ENCODE measurements around the gene GJB3.

The GJB3 gene

GRCh38 chr1:34747638-34747941, 33.4 kb upstream of the GJB3 start:
- Histone ChIP-seq H3K23ac (ENCODE audit: low read length in 2 of 2) (no peak overlapping the region), H2AK5ac (ENCODE audit: low read length, severe bottlenecking) (no peak overlapping the region), H3K14ac (ENCODE audit: low read length in 2 of 2) (no peak overlapping the region), H3K4me2 (ENCODE audit: low read length, poor library complexity, severe bottlenecking) (no peak overlapping the region), H3K79me1 (replicated peaks; ENCODE audit: low read length, poor library complexity, severe bottlenecking) (no peaks in the 10 kb centered on the region), H3K18ac (ENCODE audit: low read depth in 1 of 2, low read length in 2 of 2) (no peak overlapping the region), H2BK12ac (ENCODE audit: low read length in 2 of 2) (no peak overlapping the region), H3K9me3 (ENCODE audit: control insufficient read depth, low read length) (peaks cover under 1% of the 10 kb centered on the region), H2AFZ (ENCODE audit: low read depth, low read length) (no peak overlapping the region), H4K91ac (ENCODE audit: low read length) (no peak overlapping the region), H4K8ac (ENCODE audit: low read length) (no peak overlapping the region), H3K4ac (ENCODE audit: low read depth in 1 of 2, low read length in 2 of 2) (no peak overlapping the region), H3K4me3 (ENCODE audit: insufficient read depth in 1 of 2, low read depth in 1 of 2, low read length in 2 of 2) (no peak overlapping the region), H3K4me1 (ENCODE audit: control insufficient read depth, insufficient read depth, low read depth, low read length) (no peaks in the 10 kb centered on the region), H3K36me3 (ENCODE audit: control insufficient read depth in 1 of 2, insufficient read depth in 2 of 2, low read depth in 1 of 2, low read length in 2 of 2) (no peaks in the 10 kb centered on the region), H2BK15ac (ENCODE audit: low read depth, poor library complexity, severe bottlenecking) (no peak overlapping the region), H2BK120ac (ENCODE audit: low read depth, low read length) (no peak overlapping the region), H3K27me3 (ENCODE audit: control insufficient read depth in 1 of 2, insufficient read depth in 1 of 2, low read length in 2 of 2) (peaks cover 4 to 73% of the 10 kb centered on the region in 2 experiments), H3K9ac (ENCODE audit: low read length) (no peak overlapping the region), H3K27ac (ENCODE audit: low read length, poor library complexity, severe bottlenecking) (no peak overlapping the region), H2BK5ac (ENCODE audit: low read depth, low read length, poor library complexity, severe bottlenecking) (no peak overlapping the region)
- DNase-seq = no peak
- WGBS = 71% methylated on average over 6 of the region's 6 CpGs

GRCh38 chr1:34749992-34750391, 31.0 kb upstream of the GJB3 start:
- 41% methylated on average over 8 of the region's 8 CpGs for WGBS
- no peak overlapping the region for H3K27ac ChIP-seq (ENCODE audit: low read length, poor library complexity, severe bottlenecking)

GRCh38 chr1:34750610-34751009, 30.4 kb upstream of the GJB3 start:
- no peak overlapping the region for H3K4ac ChIP-seq (ENCODE audit: low read depth in 1 of 2, low read length in 2 of 2)
- no peak overlapping the region for H3K27ac ChIP-seq (ENCODE audit: low read length, poor library complexity, severe bottlenecking)
- no peaks in the 10 kb centered on the region for H3K4me1 ChIP-seq (ENCODE audit: control insufficient read depth, insufficient read depth, low read depth, low read length)
- no peak for DNase-seq
- no peak overlapping the region for H2BK120ac ChIP-seq (ENCODE audit: low read depth, low read length)
- no peak overlapping the region for H2BK12ac ChIP-seq (ENCODE audit: low read length in 2 of 2)
- WGBS = 74% methylated on average over 5 of the region's 5 CpGs
- no peak overlapping the region for H2BK15ac ChIP-seq (ENCODE audit: low read depth, poor library complexity, severe bottlenecking)
- H3K23ac ChIP-seq (ENCODE audit: low read length in 2 of 2) = no peak overlapping the region
- H3K14ac ChIP-seq (ENCODE audit: low read length in 2 of 2) = no peak overlapping the region
- H4K91ac ChIP-seq (ENCODE audit: low read length) = no peak overlapping the region
- no peak overlapping the region for H3K9ac ChIP-seq (ENCODE audit: low read length)
- no peak overlapping the region for H3K18ac ChIP-seq (ENCODE audit: low read depth in 1 of 2, low read length in 2 of 2)
- H3K4me2 ChIP-seq (ENCODE audit: low read length, poor library complexity, severe bottlenecking) = no peak overlapping the region
- peaks cover 11% of the 10 kb centered on the region for H3K9me3 ChIP-seq (ENCODE audit: control insufficient read depth, low read length)
- H2AK5ac ChIP-seq (ENCODE audit: low read length, severe bottlenecking) = no peak overlapping the region
- no peak overlapping the region for H2BK5ac ChIP-seq (ENCODE audit: low read depth, low read length, poor library complexity, severe bottlenecking)
- H4K8ac ChIP-seq (ENCODE audit: low read length) = no peak overlapping the region
- no peaks in the 10 kb centered on the region for H3K36me3 ChIP-seq (ENCODE audit: control insufficient read depth in 1 of 2, insufficient read depth in 2 of 2, low read depth in 1 of 2, low read length in 2 of 2)
- H3K27me3 ChIP-seq (ENCODE audit: control insufficient read depth in 1 of 2, insufficient read depth in 1 of 2, low read length in 2 of 2) = peaks cover 0 to 63% of the 10 kb centered on the region in 2 experiments
- no peak overlapping the region for H3K4me3 ChIP-seq (ENCODE audit: insufficient read depth in 1 of 2, low read depth in 1 of 2, low read length in 2 of 2)
- H3K79me1 ChIP-seq (replicated peaks; ENCODE audit: low read length, poor library complexity, severe bottlenecking) = no peaks in the 10 kb centered on the region
- no peak overlapping the region for H2AFZ ChIP-seq (ENCODE audit: low read depth, low read length)

More at GRCh38 chr1:34749992-34750391, 31.0 kb upstream of the GJB3 start:
- Histone ChIP-seq H3K9ac (ENCODE audit: low read length) (no peak overlapping the region), H3K4me2 (ENCODE audit: low read length, poor library complexity, severe bottlenecking) (no peak overlapping the region), H4K8ac (ENCODE audit: low read length) (no peak overlapping the region), H3K79me1 (replicated peaks; ENCODE audit: low read length, poor library complexity, severe bottlenecking) (no peaks in the 10 kb centered on the region), H2AK5ac (ENCODE audit: low read length, severe bottlenecking) (no peak overlapping the region), H3K4me3 (ENCODE audit: insufficient read depth in 1 of 2, low read depth in 1 of 2, low read length in 2 of 2) (no peak overlapping the region), H2BK120ac (ENCODE audit: low read depth, low read length) (no peak overlapping the region), H2BK5ac (ENCODE audit: low read depth, low read length, poor library complexity, severe bottlenecking) (no peak overlapping the region), H3K14ac (ENCODE audit: low read length in 2 of 2) (no peak overlapping the region), H2BK15ac (ENCODE audit: low read depth, poor library complexity, severe bottlenecking) (no peak overlapping the region), H3K27me3 (ENCODE audit: control insufficient read depth in 1 of 2, insufficient read depth in 1 of 2, low read length in 2 of 2) (peaks cover 0 to 66% of the 10 kb centered on the region in 2 experiments), H3K4me1 (ENCODE audit: control insufficient read depth, insufficient read depth, low read depth, low read length) (no peaks in the 10 kb centered on the region), H3K18ac (ENCODE audit: low read depth in 1 of 2, low read length in 2 of 2) (no peak overlapping the region), H3K4ac (ENCODE audit: low read depth in 1 of 2, low read length in 2 of 2) (no peak overlapping the region), H3K23ac (ENCODE audit: low read length in 2 of 2) (no peak overlapping the region), H2AFZ (ENCODE audit: low read depth, low read length) (no peak overlapping the region), H3K36me3 (ENCODE audit: control insufficient read depth in 1 of 2, insufficient read depth in 2 of 2, low read depth in 1 of 2, low read length in 2 of 2) (no peaks in the 10 kb centered on the region), H2BK12ac (ENCODE audit: low read length in 2 of 2) (no peak overlapping the region), H3K9me3 (ENCODE audit: control insufficient read depth, low read length) (peaks cover 11% of the 10 kb centered on the region), H4K91ac (ENCODE audit: low read length) (no peak overlapping the region)
- no peak for DNase-seq

- H2AK5ac ChIP-seq (ENCODE audit: low read length, severe bottlenecking) = no peak overlapping the region
These were observed 27.9 kb upstream of the GJB3 start for GRCh38 chr1:34753163-34753562.

More at GRCh38 chr1:34753163-34753562, 27.9 kb upstream of the GJB3 start:
- Histone ChIP-seq H2BK12ac (ENCODE audit: low read length in 2 of 2) (no peak overlapping the region), H3K23ac (ENCODE audit: low read length in 2 of 2) (no peak overlapping the region), H3K27ac (ENCODE audit: low read length, poor library complexity, severe bottlenecking) (no peak overlapping the region), H4K91ac (ENCODE audit: low read length) (no peak overlapping the region), H3K4ac (ENCODE audit: low read depth in 1 of 2, low read length in 2 of 2) (no peak overlapping the region), H3K27me3 (ENCODE audit: control insufficient read depth in 1 of 2, insufficient read depth in 1 of 2, low read length in 2 of 2) (peaks cover 0 to 56% of the 10 kb centered on the region in 2 experiments), H2BK5ac (ENCODE audit: low read depth, low read length, poor library complexity, severe bottlenecking) (no peak overlapping the region), H3K4me2 (ENCODE audit: low read length, poor library complexity, severe bottlenecking) (no peak overlapping the region), H3K14ac (ENCODE audit: low read length in 2 of 2) (no peak overlapping the region), H2BK15ac (ENCODE audit: low read depth, poor library complexity, severe bottlenecking) (no peak overlapping the region), H4K8ac (ENCODE audit: low read length) (no peak overlapping the region), H3K36me3 (ENCODE audit: control insufficient read depth in 1 of 2, insufficient read depth in 2 of 2, low read depth in 1 of 2, low read length in 2 of 2) (no peaks in the 10 kb centered on the region), H3K18ac (ENCODE audit: low read depth in 1 of 2, low read length in 2 of 2) (no peak overlapping the region), H2BK120ac (ENCODE audit: low read depth, low read length) (no peak overlapping the region), H3K4me1 (ENCODE audit: control insufficient read depth, insufficient read depth, low read depth, low read length) (no peaks in the 10 kb centered on the region), H3K4me3 (ENCODE audit: insufficient read depth in 1 of 2, low read depth in 1 of 2, low read length in 2 of 2) (no peak overlapping the region), H3K79me1 (replicated peaks; ENCODE audit: low read length, poor library complexity, severe bottlenecking) (no peaks in the 10 kb centered on the region), H3K9me3 (ENCODE audit: control insufficient read depth, low read length) (peaks cover 11% of the 10 kb centered on the region), H2AFZ (ENCODE audit: low read depth, low read length) (no peak overlapping the region), H3K9ac (ENCODE audit: low read length) (no peak overlapping the region)
- DNase-seq = no peak
- 94% methylated on average over 3 of the region's 3 CpGs for WGBS

Data from mesenchymal stem cell (in vitro differentiated cells and primary cell).